WTC11 (cell line): ENCODE measurements around the gene KDM4B. TPM values are rescaled to one million over a fixed set of nuclear protein-coding genes. Genes with fewer than 3 reads are reported as not detected.

Source experiments
- ATAC-seq: fragments of 200-7000 bp; cut with Tn5 transposase; 2 replicates; pipeline ENCODE4 v1.10.0; 2021; ENCODE audit warnings: mild to moderate bottlenecking, moderate library complexity
- CTCF ChIA-PET: fragments of 300-600 bp; sonication (Branson Sonifier 250); formaldehyde crosslinking; loops from one replicate; lab custom pipeline; 2021; ENCODE audit warnings: antibody characterized with exemption; lab: Charles Lee
- POLR2A ChIA-PET: fragments of 350-600 bp; sonication (Branson Sonifier 250); formaldehyde crosslinking; loops from one replicate; lab custom pipeline; 2021; ENCODE audit warnings: antibody characterized with exemption; lab: Charles Lee
- DNase-seq: peaks from one replicate; pipeline ENCODE4 v3.0.0; 2021; ENCODE audit warnings: low spot score
- H3K27ac Mint-ChIP-seq: 2 replicates; pipeline ENCODE4 v1.8.0; 2021; ENCODE audit warnings: mixed read lengths
- H3K27me3 Mint-ChIP-seq: 2 replicates; pipeline ENCODE4 v1.8.0; 2021; ENCODE audit warnings: low read depth, mild to moderate bottlenecking, moderate library complexity, mixed read lengths
- H3K36me3 Mint-ChIP-seq: 2 replicates; pipeline ENCODE4 v1.8.0; 2021; ENCODE audit warnings: mixed read lengths
- H3K4me1 Mint-ChIP-seq: 2 replicates; pipeline ENCODE4 v1.8.0; 2022; ENCODE audit warnings: mixed read lengths
- H3K4me3 Mint-ChIP-seq: 2 replicates; pipeline ENCODE4 v1.8.0; 2021; ENCODE audit warnings: mild to moderate bottlenecking, moderate library complexity, mixed read lengths
- H3K9me3 Mint-ChIP-seq: 2 replicates; pipeline ENCODE4 v1.8.0; 2021; ENCODE audit warnings: mixed read lengths
- AR ChIP-seq: fragments of 250-450 bp; sonication (Bioruptor Pico); IDR thresholded peaks from 2 replicates; pipeline ENCODE4 v1.9.0; 2021; ENCODE audit warnings: mild to moderate bottlenecking
- ELF4 ChIP-seq: sonication (generic); formaldehyde crosslinking; IDR thresholded peaks from 2 replicates; pipeline ENCODE4 v1.8.1; 2022; ENCODE audit warnings: low read depth, mild to moderate bottlenecking, moderate library complexity, missing genetic modification reagents
- NFATC4 ChIP-seq: fragments of 250-450 bp; sonication (Bioruptor Pico); IDR thresholded peaks from 2 replicates; pipeline ENCODE4 v1.9.0; 2021; ENCODE audit warnings: mild to moderate bottlenecking
- TEAD1 ChIP-seq: sonication (generic); formaldehyde crosslinking; IDR thresholded peaks from 2 replicates; pipeline ENCODE4 v1.8.0; 2022; ENCODE audit warnings: mild to moderate bottlenecking, missing genetic modification reagents
- ZBTB43 ChIP-seq: sonication (generic); formaldehyde crosslinking; IDR thresholded peaks from 2 replicates; pipeline ENCODE4 v1.8.1; 2023; ENCODE audit warnings: mild to moderate bottlenecking, missing genetic modification reagents
- ZNF121 ChIP-seq: sonication (generic); formaldehyde crosslinking; IDR thresholded peaks from 2 replicates; pipeline ENCODE4 v1.8.0; 2023; ENCODE audit warnings: missing genetic modification reagents
- ZNF317 ChIP-seq: sonication (generic); formaldehyde crosslinking; IDR thresholded peaks from 2 replicates; pipeline ENCODE4 v1.8.1; 2023; ENCODE audit warnings: low read depth, mild to moderate bottlenecking, moderate library complexity, missing genetic modification reagents, borderline replicate concordance
- total RNA-seq: library from RNA; stranded (reverse); gene quantifications from 3 replicates; pipeline ENCODE4 v1.2.3, GENCODE V29; 2021
- TF ChIP-seq, protein P1 (sequence below): sonication (generic); formaldehyde crosslinking; IDR thresholded peaks from 2 replicates; pipeline ENCODE4 v1.8.0; 2022; ENCODE audit warnings: mild to moderate bottlenecking, missing genetic modification reagents
- TF ChIP-seq, protein P2 (sequence below): sonication (generic); formaldehyde crosslinking; IDR thresholded peaks from 2 replicates; pipeline ENCODE4 v1.8.1; 2023; ENCODE audit warnings: mild to moderate bottlenecking, missing genetic modification reagents, moderate library complexity
- TF ChIP-seq, protein P3 (sequence below): sonication (generic); formaldehyde crosslinking; IDR thresholded peaks from 2 replicates; pipeline ENCODE4 v1.8.0; 2023; ENCODE audit warnings: missing genetic modification reagents, mild to moderate bottlenecking, borderline replicate concordance
- TF ChIP-seq, protein P4 (sequence below): fragments of 250-450 bp; sonication (Bioruptor Pico); conservative IDR thresholded peaks from 2 replicates; pipeline ENCODE4 v1.9.0; 2021; ENCODE audit warnings: mild to moderate bottlenecking

Gene KDM4B
- total RNA-seq, 1 experiment from 2014 or later: 43.2 TPM

GRCh38 chr19:5109560-5109959, 140.6 kb downstream of the KDM4B start:
- peaks cover 13% of the 10 kb centered on the region for H3K36me3 Mint-ChIP-seq
- ChIA-PET CTCF (interaction anchor here (0.9 to 5.6 kb wide), 19 partner anchors 18 to 181 kb away, joined by 3 to 48 read pairs (median 5); no protein-coding TSS in a partner anchor), POLR2A (interaction anchor here (0.6 kb wide), 1 partner anchor 9 kb away, joined by 5 read pairs; no protein-coding TSS in a partner anchor)
- no peaks in the 10 kb centered on the region for H3K27me3 Mint-ChIP-seq
- ATAC-seq: peak; percentile 67
- H3K9me3 Mint-ChIP-seq: no peaks in the 10 kb centered on the region
- no peak overlapping the region for H3K4me3 Mint-ChIP-seq
- H3K4me1 Mint-ChIP-seq: peaks cover 20% of the 10 kb centered on the region
- DNase-seq: peak; percentile 62
- peak overlapping the region; percentile 45; the same call in 1 of the 2 replicates for H3K27ac Mint-ChIP-seq
- TF ChIP-seq TEAD1: 0 out of 2 replicates have a peak, but pooled peaks have one; percentile 22
- TF ChIP-seq, protein P1, sequence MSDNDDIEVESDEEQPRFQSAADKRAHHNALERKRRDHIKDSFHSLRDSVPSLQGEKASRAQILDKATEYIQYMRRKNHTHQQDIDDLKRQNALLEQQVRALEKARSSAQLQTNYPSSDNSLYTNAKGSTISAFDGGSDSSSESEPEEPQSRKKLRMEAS (CRISPR knock-in tag): peak; percentile 20; the same call in 1 of the 2 replicates
- TF ChIP-seq AR (CRISPR knock-in tag): no peak

DNA sequence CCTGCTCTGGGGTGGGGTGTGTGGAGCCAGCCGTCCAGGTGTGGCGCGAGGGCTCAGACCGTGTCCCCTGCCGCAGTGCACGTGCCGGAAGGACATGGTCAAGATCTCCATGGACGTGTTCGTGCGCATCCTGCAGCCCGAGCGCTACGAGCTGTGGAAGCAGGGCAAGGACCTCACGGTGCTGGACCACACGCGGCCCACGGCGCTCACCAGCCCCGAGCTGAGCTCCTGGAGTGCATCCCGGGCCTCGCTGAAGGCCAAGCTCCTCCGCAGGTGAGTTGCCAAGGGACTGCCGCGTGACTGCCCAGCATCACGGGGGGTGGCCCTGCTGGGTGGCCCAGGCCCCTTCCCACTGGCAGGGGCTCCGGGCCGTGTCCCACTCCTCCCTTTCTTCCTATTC, 141.6 kb downstream of the KDM4B start:
- no peak for DNase-seq
- no peak overlapping the region for H3K4me3 Mint-ChIP-seq
- peaks cover 15% of the 10 kb centered on the region for H3K36me3 Mint-ChIP-seq
- peaks cover 28% of the 10 kb centered on the region for H3K4me1 Mint-ChIP-seq
- CTCF ChIA-PET: interaction anchor here (0.6 to 5.6 kb wide), 7 partner anchors 18 to 91 kb away, joined by 3 to 48 read pairs (median 6); no protein-coding TSS in a partner anchor
- no peak for ATAC-seq
- peaks cover 1% of the 10 kb centered on the region for H3K9me3 Mint-ChIP-seq
- TF ChIP-seq ZNF317 (CRISPR knock-in tag): no peak
- TF ChIP-seq, protein P2, sequence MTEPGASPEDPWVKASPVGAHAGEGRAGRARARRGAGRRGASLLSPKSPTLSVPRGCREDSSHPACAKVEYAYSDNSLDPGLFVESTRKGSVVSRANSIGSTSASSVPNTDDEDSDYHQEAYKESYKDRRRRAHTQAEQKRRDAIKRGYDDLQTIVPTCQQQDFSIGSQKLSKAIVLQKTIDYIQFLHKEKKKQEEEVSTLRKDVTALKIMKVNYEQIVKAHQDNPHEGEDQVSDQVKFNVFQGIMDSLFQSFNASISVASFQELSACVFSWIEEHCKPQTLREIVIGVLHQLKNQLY (CRISPR knock-in tag): no peak
- TF ChIP-seq ELF4 (CRISPR knock-in tag): no peak
- no peak for TF ChIP-seq ZBTB43 (CRISPR knock-in tag)
- TF ChIP-seq, protein P3, sequence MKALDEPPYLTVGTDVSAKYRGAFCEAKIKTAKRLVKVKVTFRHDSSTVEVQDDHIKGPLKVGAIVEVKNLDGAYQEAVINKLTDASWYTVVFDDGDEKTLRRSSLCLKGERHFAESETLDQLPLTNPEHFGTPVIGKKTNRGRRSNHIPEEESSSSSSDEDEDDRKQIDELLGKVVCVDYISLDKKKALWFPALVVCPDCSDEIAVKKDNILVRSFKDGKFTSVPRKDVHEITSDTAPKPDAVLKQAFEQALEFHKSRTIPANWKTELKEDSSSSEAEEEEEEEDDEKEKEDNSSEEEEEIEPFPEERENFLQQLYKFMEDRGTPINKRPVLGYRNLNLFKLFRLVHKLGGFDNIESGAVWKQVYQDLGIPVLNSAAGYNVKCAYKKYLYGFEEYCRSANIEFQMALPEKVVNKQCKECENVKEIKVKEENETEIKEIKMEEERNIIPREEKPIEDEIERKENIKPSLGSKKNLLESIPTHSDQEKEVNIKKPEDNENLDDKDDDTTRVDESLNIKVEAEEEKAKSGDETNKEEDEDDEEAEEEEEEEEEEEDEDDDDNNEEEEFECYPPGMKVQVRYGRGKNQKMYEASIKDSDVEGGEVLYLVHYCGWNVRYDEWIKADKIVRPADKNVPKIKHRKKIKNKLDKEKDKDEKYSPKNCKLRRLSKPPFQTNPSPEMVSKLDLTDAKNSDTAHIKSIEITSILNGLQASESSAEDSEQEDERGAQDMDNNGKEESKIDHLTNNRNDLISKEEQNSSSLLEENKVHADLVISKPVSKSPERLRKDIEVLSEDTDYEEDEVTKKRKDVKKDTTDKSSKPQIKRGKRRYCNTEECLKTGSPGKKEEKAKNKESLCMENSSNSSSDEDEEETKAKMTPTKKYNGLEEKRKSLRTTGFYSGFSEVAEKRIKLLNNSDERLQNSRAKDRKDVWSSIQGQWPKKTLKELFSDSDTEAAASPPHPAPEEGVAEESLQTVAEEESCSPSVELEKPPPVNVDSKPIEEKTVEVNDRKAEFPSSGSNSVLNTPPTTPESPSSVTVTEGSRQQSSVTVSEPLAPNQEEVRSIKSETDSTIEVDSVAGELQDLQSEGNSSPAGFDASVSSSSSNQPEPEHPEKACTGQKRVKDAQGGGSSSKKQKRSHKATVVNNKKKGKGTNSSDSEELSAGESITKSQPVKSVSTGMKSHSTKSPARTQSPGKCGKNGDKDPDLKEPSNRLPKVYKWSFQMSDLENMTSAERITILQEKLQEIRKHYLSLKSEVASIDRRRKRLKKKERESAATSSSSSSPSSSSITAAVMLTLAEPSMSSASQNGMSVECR (CRISPR knock-in tag): no peak
- TF ChIP-seq ZNF121: no peak
- TF ChIP-seq, protein P4, sequence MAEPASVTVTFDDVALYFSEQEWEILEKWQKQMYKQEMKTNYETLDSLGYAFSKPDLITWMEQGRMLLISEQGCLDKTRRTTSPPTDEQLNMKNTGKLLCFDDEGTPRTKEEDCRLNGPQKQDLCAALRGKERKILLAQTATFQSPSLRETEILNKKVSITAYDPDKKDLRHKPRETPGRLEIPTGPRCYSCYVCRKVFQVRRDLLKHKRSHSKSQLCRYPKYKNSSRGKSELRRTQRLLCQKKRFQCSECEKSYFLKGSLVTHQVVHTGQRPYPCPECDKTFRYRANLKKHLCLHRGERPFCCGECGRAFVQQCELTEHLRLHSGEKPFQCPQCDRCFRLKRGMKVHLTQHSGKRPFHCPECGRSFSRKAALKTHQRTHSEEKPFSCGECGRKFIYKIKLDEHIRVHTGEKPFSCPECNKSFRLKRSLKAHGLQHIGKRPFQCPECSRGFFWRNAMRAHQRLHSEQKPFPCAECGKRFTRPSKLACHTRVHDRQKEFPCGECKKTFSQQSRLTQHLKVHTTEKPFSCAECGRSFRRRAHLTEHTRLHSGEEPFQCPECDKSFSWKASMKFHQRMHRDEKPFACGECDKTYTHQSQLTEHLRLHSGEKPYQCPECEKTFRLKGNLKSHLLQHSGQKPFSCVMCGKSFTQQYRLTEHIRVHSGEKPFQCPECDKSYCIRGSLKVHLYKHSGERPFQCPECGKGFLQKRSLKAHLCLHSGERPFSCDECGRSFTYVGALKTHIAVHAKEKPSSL (CRISPR knock-in tag): no peak
- no peak for TF ChIP-seq NFATC4 (CRISPR knock-in tag)
- H3K27me3 Mint-ChIP-seq: no peaks in the 10 kb centered on the region
- no peak overlapping the region for H3K27ac Mint-ChIP-seq
- POLR2A ChIA-PET: no interaction called here
